KMS-11 (cell line): ENCODE results near the gene ATXN2.

ENCODE experiments used
- H2AFZ ChIP-seq: fragments of 200-600 bp; sonication (generic); 2 replicates; pipeline ENCODE4 v1.6.1; 2016; ENCODE audit warnings: antibody characterized with exemption, mixed run types, low read depth
- H3K27ac ChIP-seq: fragments of 200-600 bp; sonication (generic); 2 replicates; pipeline ENCODE4 v1.6.1; 2016; ENCODE audit warnings: mild to moderate bottlenecking, mixed run types
- H3K27me3 ChIP-seq: fragments of 200-600 bp; sonication (generic); 2 replicates; pipeline ENCODE4 v1.6.1; 2017; ENCODE audit warnings: mild to moderate bottlenecking, low read depth, mixed run types, moderate library complexity; ENCODE audit not compliant: insufficient read depth
- H3K36me3 ChIP-seq: fragments of 200-600 bp; sonication (generic); 2 replicates; pipeline ENCODE4 v1.6.1; 2017; ENCODE audit warnings: mild to moderate bottlenecking, mixed run types; ENCODE audit not compliant: insufficient read depth
- H3K4me1 ChIP-seq: fragments of 200-600 bp; sonication (generic); 2 replicates; pipeline ENCODE4 v1.6.1; 2016; ENCODE audit warnings: mild to moderate bottlenecking, low read depth, mixed run types; ENCODE audit not compliant: poor library complexity, severe bottlenecking
- H3K4me2 ChIP-seq: fragments of 200-600 bp; sonication (generic); 2 replicates; pipeline ENCODE4 v1.7.0; 2016; ENCODE audit warnings: mild to moderate bottlenecking, mixed run types
- H3K4me3 ChIP-seq: fragments of 200-600 bp; sonication (generic); IDR thresholded peaks from 2 replicates; pipeline ENCODE4 v1.6.1; 2017; ENCODE audit warnings: low read depth, low read length, mixed read lengths; ENCODE audit not compliant: insufficient read depth
- H3K79me2 ChIP-seq: fragments of 200-600 bp; sonication (generic); 2 replicates; pipeline ENCODE4 v1.6.1; 2016; ENCODE audit warnings: low read depth, mixed run types; ENCODE audit not compliant: insufficient read depth
- H3K9ac ChIP-seq: fragments of 200-600 bp; sonication (generic); 2 replicates; pipeline ENCODE4 v1.6.1; 2016; ENCODE audit warnings: mild to moderate bottlenecking, mixed run types
- H4K20me1 ChIP-seq: fragments of 200-600 bp; sonication (generic); 2 replicates; pipeline ENCODE4 v1.6.1; 2016; ENCODE audit warnings: mild to moderate bottlenecking, mixed run types; ENCODE audit not compliant: insufficient read depth
- CTCF ChIP-seq: fragments of 200-600 bp; sonication (generic); conservative IDR thresholded peaks from 2 replicates; pipeline ENCODE4 v1.6.1; 2017; ENCODE audit warnings: low read depth, mild to moderate bottlenecking, antibody characterized with exemption, low read length, moderate library complexity, mixed read lengths

ATXN2 gene

GRCh38 chr12:111451232-111451631, 147.9 kb downstream of the ATXN2 start:
- H3K36me3 ChIP-seq, result no peaks in the 10 kb centered on the region
- H3K9ac ChIP-seq, result no peak overlapping the region
- no peak for TF ChIP-seq CTCF
- H3K27me3 ChIP-seq, result no peaks in the 10 kb centered on the region
- H2AFZ ChIP-seq, result no peak overlapping the region
- no peak overlapping the region for H3K27ac ChIP-seq
- H3K4me3 ChIP-seq, result no peak overlapping the region
- no peak overlapping the region for H3K4me2 ChIP-seq
- H4K20me1 ChIP-seq, result 0 out of 2 replicates have a peak, but pooled peaks cover 3% of the 10 kb centered on the region
- H3K79me2 ChIP-seq, result no peaks in the 10 kb centered on the region
- peaks cover 23% of the 10 kb centered on the region for H3K4me1 ChIP-seq

DNA sequence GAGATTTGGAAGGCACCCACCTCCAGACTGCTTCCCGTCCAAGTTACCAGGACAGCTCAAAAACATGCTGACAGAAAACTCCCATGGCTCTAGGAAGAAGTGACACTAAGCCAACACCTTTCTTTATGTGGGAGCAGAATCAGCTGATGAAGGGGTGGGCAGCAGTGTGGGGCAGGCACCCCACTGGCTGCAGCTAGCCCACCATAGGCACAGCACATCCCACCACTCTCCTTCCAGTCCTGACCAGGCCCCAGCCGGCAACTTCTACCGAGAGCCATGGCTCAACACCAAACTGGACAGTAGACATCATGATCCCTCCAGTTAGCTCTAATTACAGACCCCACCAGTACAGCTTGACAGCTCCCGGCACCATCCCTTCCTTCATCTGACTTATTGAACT, 148.4 kb downstream of the ATXN2 start:
- H4K20me1 ChIP-seq, result 0 out of 2 replicates have a peak, but pooled peaks cover 3% of the 10 kb centered on the region
- no peaks in the 10 kb centered on the region for H3K27me3 ChIP-seq
- H3K4me3 ChIP-seq, result no peak overlapping the region
- no peaks in the 10 kb centered on the region for H3K36me3 ChIP-seq
- H2AFZ ChIP-seq, result no peak overlapping the region
- no peaks in the 10 kb centered on the region for H3K79me2 ChIP-seq
- H3K27ac ChIP-seq, result no peak overlapping the region
- H3K9ac ChIP-seq, result no peak overlapping the region
- peaks cover 29% of the 10 kb centered on the region for H3K4me1 ChIP-seq
- H3K4me2 ChIP-seq, result no peak overlapping the region
- TF ChIP-seq CTCF, result no peak

DNA sequence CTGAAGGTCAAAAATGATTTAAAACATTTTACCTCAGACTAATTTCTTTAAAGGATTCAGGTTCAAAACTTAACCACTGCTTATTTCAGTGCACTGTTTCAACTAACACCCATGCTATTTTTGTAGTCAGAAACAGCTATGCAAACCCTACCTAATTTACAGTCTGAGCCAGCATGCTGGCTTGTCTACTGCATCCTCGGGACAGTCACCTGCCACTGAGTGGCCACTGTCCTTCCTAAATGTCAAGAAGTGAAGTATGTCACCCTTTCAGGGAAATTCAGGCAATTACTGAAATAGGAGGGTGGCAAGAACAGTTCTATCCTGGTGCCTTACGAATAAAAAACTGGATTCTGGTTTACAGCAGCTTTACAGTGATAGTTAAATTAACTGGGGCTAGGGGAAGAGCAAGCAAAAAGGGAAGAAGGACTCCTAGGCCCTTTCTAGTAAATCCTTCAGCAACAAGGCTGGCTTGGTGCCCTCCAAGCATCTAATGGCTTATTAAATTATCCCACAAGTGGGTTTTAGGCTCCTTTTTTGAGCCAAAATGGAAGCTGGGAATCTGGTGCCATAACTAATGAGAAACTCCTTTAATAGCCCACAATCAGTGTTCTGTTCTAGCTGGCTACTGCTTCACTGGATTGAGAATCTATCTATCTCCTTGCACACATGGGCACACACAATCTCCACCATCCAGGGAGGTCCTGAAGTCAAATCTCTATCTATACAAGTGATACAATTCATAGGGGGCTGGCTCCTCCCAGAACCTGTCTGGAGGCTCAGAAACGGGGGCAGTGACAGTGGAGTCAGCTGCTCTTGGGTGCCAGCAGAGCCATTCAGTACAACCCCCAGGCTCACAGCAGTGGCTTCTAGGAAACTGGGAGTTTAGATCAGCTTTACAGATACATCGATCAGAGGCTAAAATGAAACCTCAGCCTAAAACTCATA, 150.0 kb downstream of the ATXN2 start:
- Histone ChIP-seq H3K36me3 (no peaks in the 10 kb centered on the region), H4K20me1 (0 out of 2 replicates have a peak, but pooled peaks cover 3% of the 10 kb centered on the region), H3K4me3 (no peak overlapping the region), H3K4me2 (no peak overlapping the region), H2AFZ (no peak overlapping the region), H3K27ac (no peak overlapping the region), H3K79me2 (no peaks in the 10 kb centered on the region), H3K9ac (no peak overlapping the region), H3K27me3 (no peaks in the 10 kb centered on the region), H3K4me1 (peaks cover 42% of the 10 kb centered on the region)
- TF ChIP-seq CTCF, result no peak

DNA sequence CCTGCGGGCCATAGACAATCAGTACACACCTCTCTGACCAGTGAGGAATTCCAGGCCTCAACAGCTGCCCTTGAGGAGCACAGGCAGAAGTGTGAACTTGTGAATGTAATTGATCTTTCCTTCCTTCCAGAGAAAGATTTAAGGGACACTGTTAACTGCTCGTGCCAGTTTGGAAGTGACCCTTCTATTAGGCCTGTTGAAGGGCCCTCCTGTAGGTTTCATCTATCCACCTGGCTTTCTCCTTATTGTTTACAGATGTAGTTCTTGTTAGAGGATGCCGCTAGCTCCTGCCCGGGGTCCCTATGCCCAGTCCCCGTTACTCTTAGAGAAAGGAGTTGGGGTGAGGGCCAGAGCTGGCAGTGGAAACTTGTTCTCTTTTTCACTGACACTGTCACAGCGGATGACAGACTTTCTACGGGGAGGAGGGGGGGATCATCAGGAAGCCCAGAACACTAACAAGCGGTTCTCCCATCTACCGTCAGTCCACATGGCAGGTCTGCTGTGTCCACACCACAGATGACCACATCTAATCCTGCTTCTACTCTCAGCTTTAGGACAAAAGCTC, 150.8 kb downstream of the ATXN2 start:
- H3K9ac ChIP-seq, result no peak overlapping the region
- TF ChIP-seq CTCF, result no peak
- no peak overlapping the region for H3K4me2 ChIP-seq
- no peaks in the 10 kb centered on the region for H3K36me3 ChIP-seq
- no peak overlapping the region for H2AFZ ChIP-seq
- H3K4me3 ChIP-seq, result no peak overlapping the region
- no peak overlapping the region for H3K27ac ChIP-seq
- peaks cover 50% of the 10 kb centered on the region for H3K4me1 ChIP-seq
- no peaks in the 10 kb centered on the region for H3K27me3 ChIP-seq
- H4K20me1 ChIP-seq, result 0 out of 2 replicates have a peak, but pooled peaks cover 3% of the 10 kb centered on the region
- H3K79me2 ChIP-seq, result no peaks in the 10 kb centered on the region; the same call in 1 of the 2 replicates
